GM23338 (cell line): ENCODE measurements around the gene RSPH6A. TPM values are rescaled to one million over a fixed set of nuclear protein-coding genes. Genes with fewer than 3 reads are reported as not detected.

Experiments
- ATAC-seq: fragments of 200-7000 bp; cut with Tn5 transposase; 3 replicates; pipeline ENCODE4 v1.9.1; 2020
- DNase-seq: peaks from one replicate; pipeline ENCODE4 v3.0.0-alpha.2; 2015; ENCODE audit warnings: low spot score
- H2AFZ ChIP-seq: fragments of 200-600 bp; sonication (generic); 2 replicates; pipeline ENCODE4 v1.8.0; 2016; ENCODE audit warnings: antibody characterized with exemption, mild to moderate bottlenecking, moderate library complexity
- H3F3A ChIP-seq: fragments of 200-600 bp; sonication (generic); replicated peaks from 2 replicates; pipeline ENCODE4 v1.8.0; 2017; ENCODE audit warnings: antibody characterized with exemption, mixed run types, low read depth
- H3K27ac ChIP-seq: fragments of 200-600 bp; sonication (generic); 2 replicates; pipeline ENCODE4 v1.6.1; 2016; ENCODE audit warnings: low read depth
- H3K27me3 ChIP-seq: fragments of 200-600 bp; sonication (generic); 2 replicates; pipeline ENCODE4 v1.8.0; 2016; ENCODE audit warnings: mild to moderate bottlenecking, mixed run types, moderate library complexity; ENCODE audit not compliant: insufficient read depth
- H3K36me3 ChIP-seq: fragments of 200-600 bp; sonication (generic); 2 replicates; pipeline ENCODE4 v1.8.0; 2016; ENCODE audit warnings: mild to moderate bottlenecking; ENCODE audit not compliant: insufficient read depth
- H3K4me1 ChIP-seq: fragments of 200-600 bp; sonication (generic); 2 replicates; pipeline ENCODE4 v1.8.0; 2016; ENCODE audit warnings: mild to moderate bottlenecking, moderate library complexity; ENCODE audit not compliant: insufficient read depth
- H3K4me2 ChIP-seq: fragments of 200-600 bp; sonication (generic); 2 replicates; pipeline ENCODE4 v1.7.1; 2017; ENCODE audit warnings: mixed run types
- H3K4me3 ChIP-seq: fragments of 200-600 bp; sonication (generic); 2 replicates; pipeline ENCODE4 v1.6.1; 2016; ENCODE audit warnings: mixed run types
- H3K79me2 ChIP-seq: fragments of 200-600 bp; sonication (generic); replicated peaks from 2 replicates; pipeline ENCODE4 v1.8.0; 2017; ENCODE audit warnings: mild to moderate bottlenecking; ENCODE audit not compliant: insufficient read depth
- H3K9me2 ChIP-seq: fragments of 200-600 bp; sonication (generic); 2 replicates; pipeline ENCODE4 v1.8.0; 2017; ENCODE audit not compliant: insufficient read depth
- H4K20me1 ChIP-seq: fragments of 200-600 bp; sonication (generic); replicated peaks from 2 replicates; pipeline ENCODE4 v1.8.0; 2017; ENCODE audit warnings: mild to moderate bottlenecking; ENCODE audit not compliant: insufficient read depth
- H3K27ac Mint-ChIP-seq: 2 replicates; pipeline ENCODE4 v1.8.0; 2020; ENCODE audit warnings: inconsistent platforms, mild to moderate bottlenecking, moderate library complexity, mixed read lengths
- H3K27me3 Mint-ChIP-seq: 3 replicates; pipeline ENCODE4 v1.8.0; 2022; ENCODE audit warnings: low read depth, mild to moderate bottlenecking, moderate library complexity, mixed read lengths, inconsistent platforms; ENCODE audit not compliant: insufficient read depth, poor library complexity
- H3K36me3 Mint-ChIP-seq: 3 replicates; pipeline ENCODE4 v1.8.0; 2021; ENCODE audit warnings: low read depth, mild to moderate bottlenecking, inconsistent platforms, moderate library complexity, mixed read lengths
- H3K4me1 Mint-ChIP-seq: 3 replicates; pipeline ENCODE4 v1.8.0; 2020; ENCODE audit warnings: mild to moderate bottlenecking, inconsistent platforms, mixed read lengths
- H3K4me3 Mint-ChIP-seq: 3 replicates; pipeline ENCODE4 v1.8.0; 2021; ENCODE audit warnings: moderate library complexity, mild to moderate bottlenecking, inconsistent platforms, mixed read lengths
- H3K9me3 Mint-ChIP-seq: 3 replicates; pipeline ENCODE4 v1.8.0; 2020; ENCODE audit warnings: moderate library complexity, mild to moderate bottlenecking, inconsistent platforms, mixed read lengths
- CREB1 ChIP-seq: fragments of 250-450 bp; sonication (Bioruptor Pico); IDR thresholded peaks from 2 replicates; pipeline ENCODE4 v1.5.0; 2020; ENCODE audit warnings: low read depth, mild to moderate bottlenecking, moderate library complexity
- CTCF ChIP-seq, 2 experiments: fragments of 200-600 bp in 1 of 2; sonication (generic) in 1 of 2; conservative IDR thresholded peaks; 2 replicates each; pipeline versions ENCODE4 v1.5.1 to v1.6.1; 2016 to 2017; ENCODE audit warnings: antibody characterized with exemption in 2 of 2, low read depth in 2 of 2, mild to moderate bottlenecking in 2 of 2, moderate library complexity in 1 of 2
- ETS1 ChIP-seq: IDR thresholded peaks from 2 replicates; pipeline ENCODE4 v1.6.1; 2016; ENCODE audit warnings: antibody characterized with exemption
- EZH2 ChIP-seq: fragments of 200-600 bp; sonication (generic); IDR thresholded peaks from one replicate; pipeline ENCODE4 v1.8.0; 2017; ENCODE audit warnings: antibody characterized with exemption, mild to moderate bottlenecking, low read depth; ENCODE audit not compliant: unreplicated experiment
- EZH2phosphoT487 ChIP-seq: fragments of 200-600 bp; sonication (generic); IDR thresholded peaks from one replicate; pipeline ENCODE4 v1.8.1; 2018; ENCODE audit warnings: antibody characterized with exemption; ENCODE audit not compliant: unreplicated experiment
- JUNB ChIP-seq: IDR thresholded peaks from one replicate; pipeline ENCODE4 v1.6.1; 2016; ENCODE audit warnings: antibody characterized with exemption; ENCODE audit not compliant: unreplicated experiment
- POLR2AphosphoS5 ChIP-seq: IDR thresholded peaks from 2 replicates; pipeline ENCODE4 v1.6.1; 2016; ENCODE audit warnings: antibody characterized with exemption, low read depth
- STAT1 ChIP-seq: IDR thresholded peaks from one replicate; pipeline ENCODE4 v1.6.1; 2016; ENCODE audit warnings: antibody characterized with exemption; ENCODE audit not compliant: unreplicated experiment
- ZNF114 ChIP-seq: fragments of 250-450 bp; sonication (Bioruptor Pico); IDR thresholded peaks from 2 replicates; pipeline ENCODE4 v1.5.0; 2020; ENCODE audit warnings: mild to moderate bottlenecking, moderate library complexity
- ZNF331 ChIP-seq: fragments of 250-450 bp; sonication (Bioruptor Pico); IDR thresholded peaks from 2 replicates; pipeline ENCODE4 v1.5.0; 2020; ENCODE audit warnings: low read depth, mild to moderate bottlenecking, moderate library complexity
- polyA plus RNA-seq: library from polyadenylated mRNA; unstranded; fragments of >200 nt; fragmentation: Nextera tagmentation; extraction: Ambion mirVana; gene quantifications from 2 replicates; pipeline ENCODE4 v1.2.1, GENCODE V29; 2016
- total RNA-seq: library from RNA; depleted of rRNA; stranded (reverse); fragments of >200 nt; shearing (Covaris generic); gene quantifications from 2 replicates; pipeline ENCODE4 v1.2.3, GENCODE V29; 2014
- TF ChIP-seq, protein P1 (sequence below): IDR thresholded peaks from one replicate; pipeline ENCODE4 v1.6.1; 2018; ENCODE audit warnings: antibody characterized with exemption; ENCODE audit not compliant: unreplicated experiment

The RSPH6A gene
- total and polyA plus RNA-seq, 2 experiments from 2014 or later = 0.11 to 0.21 TPM

DNA sequence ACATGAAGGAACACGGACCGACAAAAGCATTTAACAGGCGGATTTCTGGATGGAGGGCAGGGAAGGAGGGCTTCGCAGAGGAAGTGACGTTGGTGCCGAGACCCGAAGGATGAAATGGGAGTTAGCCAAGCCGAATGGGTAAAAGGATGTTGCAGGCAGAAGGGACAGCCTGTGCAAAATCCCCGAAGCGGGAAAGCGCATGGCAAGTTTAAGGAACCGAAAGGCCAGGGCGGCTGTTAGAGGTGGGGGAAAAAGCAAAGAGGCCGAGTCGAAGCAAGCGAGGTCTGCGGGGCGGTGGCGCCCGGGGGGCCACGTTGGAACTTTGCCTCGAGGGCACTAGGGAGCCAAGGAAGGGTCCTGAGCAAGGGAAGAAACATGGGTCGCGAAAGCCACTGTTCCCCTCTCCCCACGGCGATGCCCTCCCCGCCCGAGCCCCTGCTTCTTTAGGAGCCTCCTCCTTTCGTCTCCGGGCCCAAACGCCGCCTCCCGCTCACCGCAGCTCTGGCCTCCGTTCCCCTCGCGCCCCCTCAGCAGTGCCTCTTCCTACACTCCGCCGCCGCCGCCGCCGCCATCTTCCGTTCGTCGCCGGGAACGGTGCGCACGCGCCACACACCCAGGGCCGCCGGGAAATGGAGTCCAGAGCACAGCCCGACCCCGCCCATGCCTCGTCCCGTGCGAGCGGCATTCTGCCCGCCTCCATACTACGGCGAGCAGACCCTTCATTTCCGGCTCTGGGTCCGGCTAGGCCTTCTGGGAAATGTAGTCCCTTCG is 47.6 kb upstream of the RSPH6A start, which contains the start of gene SYMPK:
Gene SYMPK, minus strand, starts transcription at position 584 of the 771 bp plus-strand sequence. CDS start 8,652 bp downstream, outside the sequence.
- H3K4me1 ChIP-seq = peaks cover 29% of the 10 kb centered on the region
- H3K27me3 ChIP-seq = no peaks in the 10 kb centered on the region
- H3K79me2 ChIP-seq = peaks cover 77% of the 10 kb centered on the region
- peak within 1 kb of the TSS; percentile 63 for H3K4me3 ChIP-seq
- peaks cover 33% of the 10 kb centered on the region for H3K4me1 Mint-ChIP-seq
- peaks cover 19% of the 10 kb centered on the region; the same call in 1 of the 2 replicates for H4K20me1 ChIP-seq
- peak within 1 kb of the TSS; percentile 96 for H3K4me2 ChIP-seq
- H2AFZ ChIP-seq = peak within 1 kb of the TSS; percentile 81
- peaks cover 9% of the 10 kb centered on the region; the same call in 1 of the 2 replicates for H3K36me3 ChIP-seq
- peaks cover 32% of the 10 kb centered on the region for H3K27me3 Mint-ChIP-seq
- H3K9me2 ChIP-seq = no peaks in the 10 kb centered on the region
- 0 out of 2 replicates have a peak, but pooled peaks cover 9% of the 10 kb centered on the region for H3F3A ChIP-seq
- ATAC-seq (peak; percentile 86), DNase-seq (peak; percentile 99)
- H3K4me3 Mint-ChIP-seq = peak within 1 kb of the TSS; percentile 95
- TF ChIP-seq CREB1 (CRISPR knock-in tag) (peak; percentile 82), JUNB (no peak), POLR2AphosphoS5 (peak; percentile 67), ETS1 (peak; percentile 100), EZH2 (no peak), STAT1 (no peak), CTCF (conservative IDR thresholded peaks at IDR 0.05; ENCODE audit: low read depth in 2 of 2) (no peak)
- H3K27ac ChIP-seq = peak within 1 kb of the TSS; percentile 93
- H3K9me3 Mint-ChIP-seq = no peaks in the 10 kb centered on the region
- H3K36me3 Mint-ChIP-seq = peaks cover 30% of the 10 kb centered on the region
- H3K27ac Mint-ChIP-seq = peak within 1 kb of the TSS; percentile 99

- H3K4me3 ChIP-seq = peak overlapping the region; percentile 63
- peaks cover 25% of the 10 kb centered on the region for H3K4me1 ChIP-seq
- peaks cover 22% of the 10 kb centered on the region; the same call in 1 of the 2 replicates for H4K20me1 ChIP-seq
- Mint-ChIP-seq H3K27me3 (peaks cover 28% of the 10 kb centered on the region), H3K4me3 (peak overlapping the region; percentile 95), H3K27ac (peak overlapping the region; percentile 99), H3K4me1 (peaks cover 30% of the 10 kb centered on the region), H3K36me3 (peaks cover 30% of the 10 kb centered on the region), H3K9me3 (no peaks in the 10 kb centered on the region)
- H3F3A ChIP-seq = 0 out of 2 replicates have a peak, but pooled peaks cover 9% of the 10 kb centered on the region
- ATAC-seq (no peak), DNase-seq (no peak)
- H2AFZ ChIP-seq = no peak overlapping the region
- peak overlapping the region; percentile 93 for H3K27ac ChIP-seq
- peaks cover 9% of the 10 kb centered on the region; the same call in 1 of the 2 replicates for H3K36me3 ChIP-seq
- H3K79me2 ChIP-seq = peaks cover 80% of the 10 kb centered on the region
- H3K4me2 ChIP-seq = peak overlapping the region; percentile 80
- no peaks in the 10 kb centered on the region for H3K9me2 ChIP-seq
- H3K27me3 ChIP-seq = no peaks in the 10 kb centered on the region
- TF ChIP-seq ETS1 (no peak), CTCF (conservative IDR thresholded peaks at IDR 0.05; ENCODE audit: low read depth in 2 of 2) (no peak), CREB1 (CRISPR knock-in tag) (no peak), POLR2AphosphoS5 (no peak), STAT1 (no peak), JUNB (no peak), ZNF331 (no peak), EZH2phosphoT487 (no peak), EZH2 (no peak), ZNF114 (no peak)
- TF ChIP-seq, protein P1, sequence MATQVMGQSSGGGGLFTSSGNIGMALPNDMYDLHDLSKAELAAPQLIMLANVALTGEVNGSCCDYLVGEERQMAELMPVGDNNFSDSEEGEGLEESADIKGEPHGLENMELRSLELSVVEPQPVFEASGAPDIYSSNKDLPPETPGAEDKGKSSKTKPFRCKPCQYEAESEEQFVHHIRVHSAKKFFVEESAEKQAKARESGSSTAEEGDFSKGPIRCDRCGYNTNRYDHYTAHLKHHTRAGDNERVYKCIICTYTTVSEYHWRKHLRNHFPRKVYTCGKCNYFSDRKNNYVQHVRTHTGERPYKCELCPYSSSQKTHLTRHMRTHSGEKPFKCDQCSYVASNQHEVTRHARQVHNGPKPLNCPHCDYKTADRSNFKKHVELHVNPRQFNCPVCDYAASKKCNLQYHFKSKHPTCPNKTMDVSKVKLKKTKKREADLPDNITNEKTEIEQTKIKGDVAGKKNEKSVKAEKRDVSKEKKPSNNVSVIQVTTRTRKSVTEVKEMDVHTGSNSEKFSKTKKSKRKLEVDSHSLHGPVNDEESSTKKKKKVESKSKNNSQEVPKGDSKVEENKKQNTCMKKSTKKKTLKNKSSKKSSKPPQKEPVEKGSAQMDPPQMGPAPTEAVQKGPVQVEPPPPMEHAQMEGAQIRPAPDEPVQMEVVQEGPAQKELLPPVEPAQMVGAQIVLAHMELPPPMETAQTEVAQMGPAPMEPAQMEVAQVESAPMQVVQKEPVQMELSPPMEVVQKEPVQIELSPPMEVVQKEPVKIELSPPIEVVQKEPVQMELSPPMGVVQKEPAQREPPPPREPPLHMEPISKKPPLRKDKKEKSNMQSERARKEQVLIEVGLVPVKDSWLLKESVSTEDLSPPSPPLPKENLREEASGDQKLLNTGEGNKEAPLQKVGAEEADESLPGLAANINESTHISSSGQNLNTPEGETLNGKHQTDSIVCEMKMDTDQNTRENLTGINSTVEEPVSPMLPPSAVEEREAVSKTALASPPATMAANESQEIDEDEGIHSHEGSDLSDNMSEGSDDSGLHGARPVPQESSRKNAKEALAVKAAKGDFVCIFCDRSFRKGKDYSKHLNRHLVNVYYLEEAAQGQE = no peak
Measured at GRCh38 chr19:45862271-45862563, 47.1 kb upstream of the RSPH6A start.
